ENCODE data around the gene TMEM132A. TPM values are rescaled to one million over a fixed set of nuclear protein-coding genes. Genes with fewer than 3 reads are reported as not detected.

The TMEM132A gene
- total RNA-seq, 6 experiments from 2014 or later: 0.76 to 4.2 (median 1.7) TPM

DNA sequence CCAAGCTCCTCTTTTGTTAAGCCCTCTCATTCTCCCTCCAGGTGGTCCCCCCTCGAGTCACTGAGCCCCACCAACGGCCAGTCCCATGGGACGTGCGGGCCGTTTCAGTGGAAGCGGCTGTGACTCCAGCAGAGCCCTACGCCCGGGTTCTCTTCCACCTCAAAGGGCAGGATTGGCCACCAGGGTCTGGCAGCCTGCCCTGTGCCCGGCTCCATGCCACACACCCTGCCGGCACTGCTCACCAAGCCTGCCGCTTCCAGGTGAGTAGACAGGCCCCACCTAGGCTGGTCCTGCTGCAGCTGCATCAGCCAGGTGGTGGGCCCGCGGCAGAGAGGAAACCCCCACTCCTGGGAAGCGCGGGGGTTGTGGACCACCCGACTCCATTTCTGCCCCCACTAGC lies 3.3 kb downstream of the TMEM132A start:
- DNase-seq (no peak), ATAC-seq (no peak)
- intact Hi-C loops (cut with DNase I): no loop called here
- H3K27ac ChIP-seq: no peak overlapping the region
- H3K36me3 ChIP-seq: no peaks in the 10 kb centered on the region
- peaks cover 0 to 11% (median 0%) of the 10 kb centered on the region in 4 donors for H3K4me1 ChIP-seq
- no peaks in the 10 kb centered on the region for H3K27me3 ChIP-seq
- H3K9me3 ChIP-seq: no peaks in the 10 kb centered on the region
- WGBS (ENCODE audit: insufficient coverage, low coverage, low lambda C conversion rate, missing lambda C conversion rate): 82% methylated on average over 10 of the region's 16 CpGs
- TF ChIP-seq, protein P1, sequence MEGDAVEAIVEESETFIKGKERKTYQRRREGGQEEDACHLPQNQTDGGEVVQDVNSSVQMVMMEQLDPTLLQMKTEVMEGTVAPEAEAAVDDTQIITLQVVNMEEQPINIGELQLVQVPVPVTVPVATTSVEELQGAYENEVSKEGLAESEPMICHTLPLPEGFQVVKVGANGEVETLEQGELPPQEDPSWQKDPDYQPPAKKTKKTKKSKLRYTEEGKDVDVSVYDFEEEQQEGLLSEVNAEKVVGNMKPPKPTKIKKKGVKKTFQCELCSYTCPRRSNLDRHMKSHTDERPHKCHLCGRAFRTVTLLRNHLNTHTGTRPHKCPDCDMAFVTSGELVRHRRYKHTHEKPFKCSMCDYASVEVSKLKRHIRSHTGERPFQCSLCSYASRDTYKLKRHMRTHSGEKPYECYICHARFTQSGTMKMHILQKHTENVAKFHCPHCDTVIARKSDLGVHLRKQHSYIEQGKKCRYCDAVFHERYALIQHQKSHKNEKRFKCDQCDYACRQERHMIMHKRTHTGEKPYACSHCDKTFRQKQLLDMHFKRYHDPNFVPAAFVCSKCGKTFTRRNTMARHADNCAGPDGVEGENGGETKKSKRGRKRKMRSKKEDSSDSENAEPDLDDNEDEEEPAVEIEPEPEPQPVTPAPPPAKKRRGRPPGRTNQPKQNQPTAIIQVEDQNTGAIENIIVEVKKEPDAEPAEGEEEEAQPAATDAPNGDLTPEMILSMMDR (IDR thresholded peaks at IDR 0.05): no peak
- TF ChIP-seq POLR2A (IDR thresholded peaks at IDR 0.05): no peak
- no peak overlapping the region for H3K4me3 ChIP-seq

DNA sequence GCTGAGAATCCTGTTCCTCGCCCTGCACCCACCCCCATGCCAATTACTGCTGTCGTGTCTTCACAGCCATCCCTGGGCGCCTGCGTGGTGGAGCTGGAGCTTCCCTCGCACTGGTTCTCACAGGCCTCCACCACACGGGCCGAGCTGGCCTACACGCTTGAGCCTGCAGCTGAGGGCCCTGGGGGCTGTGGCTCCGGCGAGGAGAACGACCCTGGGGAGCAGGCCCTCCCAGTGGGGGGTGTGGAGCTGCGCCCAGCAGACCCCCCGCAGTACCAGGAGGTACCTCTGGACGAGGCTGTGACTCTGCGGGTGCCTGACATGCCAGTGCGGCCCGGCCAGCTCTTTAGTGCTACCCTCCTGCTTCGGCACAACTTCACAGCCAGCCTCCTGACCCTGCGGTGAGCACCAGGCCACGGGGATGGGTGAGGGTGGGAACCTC lies 4.3 kb downstream of the TMEM132A start:
- DNase-seq: no peak
- no peak for ATAC-seq
- H3K27ac ChIP-seq: no peak overlapping the region
- H3K9me3 ChIP-seq: no peaks in the 10 kb centered on the region
- H3K36me3 ChIP-seq: no peaks in the 10 kb centered on the region
- H3K27me3 ChIP-seq: no peaks in the 10 kb centered on the region
- peaks cover 0 to 11% (median 0%) of the 10 kb centered on the region in 4 donors for H3K4me1 ChIP-seq
- no CpG with 5 or more reads among the region's 20 CpGs for WGBS (ENCODE audit: insufficient coverage, low coverage, low lambda C conversion rate, missing lambda C conversion rate)
- no peak for TF ChIP-seq POLR2A (IDR thresholded peaks at IDR 0.05)
- TF ChIP-seq, protein P1 (IDR thresholded peaks at IDR 0.05): no peak
- H3K4me3 ChIP-seq: no peak overlapping the region
- intact Hi-C loops (cut with DNase I): no loop called here

DNA sequence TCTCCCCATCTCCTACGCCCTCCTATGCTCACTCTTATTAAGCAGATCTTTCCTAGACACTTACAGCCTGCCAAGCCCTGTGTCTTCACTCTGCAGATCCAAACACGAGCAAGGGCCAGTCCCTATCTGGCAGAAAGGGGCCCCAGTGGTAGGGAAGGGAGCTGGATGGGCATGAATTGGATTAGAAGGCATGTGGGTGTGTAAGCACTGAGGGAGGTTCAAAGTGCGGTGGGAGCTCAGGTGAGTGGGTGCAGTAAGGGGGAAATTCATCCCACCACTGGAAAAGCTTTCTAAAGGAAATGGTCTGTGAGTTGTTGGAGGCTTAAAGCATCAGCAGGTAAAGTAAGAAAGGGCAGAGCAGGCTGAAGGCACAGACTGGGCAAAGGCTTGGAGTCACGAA lies 5.5 kb downstream of the TMEM132A start:
- peaks cover 0 to 3% (median 0%) of the 10 kb centered on the region in 4 donors for H3K4me1 ChIP-seq
- no peak for TF ChIP-seq POLR2A (IDR thresholded peaks at IDR 0.05)
- TF ChIP-seq, protein P1 (IDR thresholded peaks at IDR 0.05): no peak
- H3K27ac ChIP-seq: no peak overlapping the region
- no peaks in the 10 kb centered on the region for H3K9me3 ChIP-seq
- H3K4me3 ChIP-seq: no peak overlapping the region
- no peak for ATAC-seq
- 64% methylated on average over 3 of the region's 4 CpGs for WGBS (ENCODE audit: insufficient coverage, low coverage, low lambda C conversion rate, missing lambda C conversion rate)
- intact Hi-C loops (cut with DNase I): no loop called here
- H3K27me3 ChIP-seq: no peaks in the 10 kb centered on the region
- H3K36me3 ChIP-seq: no peaks in the 10 kb centered on the region
- DNase-seq: no peak

DNA sequence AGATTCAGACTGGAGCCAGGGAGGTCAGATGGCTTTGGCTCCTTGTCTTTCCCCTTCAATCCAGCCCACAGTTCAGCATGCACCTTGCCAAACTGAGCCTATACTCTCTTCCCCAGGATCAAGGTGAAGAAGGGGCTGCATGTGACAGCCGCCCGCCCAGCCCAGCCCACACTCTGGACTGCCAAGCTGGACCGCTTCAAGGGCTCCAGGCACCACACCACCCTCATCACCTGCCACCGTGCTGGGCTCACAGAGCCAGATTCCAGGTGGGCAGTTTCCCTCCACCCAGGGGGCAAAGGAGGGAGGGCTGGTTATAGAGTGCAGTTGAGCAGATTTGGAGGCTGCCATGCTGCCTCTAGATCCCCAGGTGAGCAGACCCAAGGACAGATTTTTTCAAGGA lies 6.1 kb downstream of the TMEM132A start:
- intact Hi-C loops (cut with DNase I): no loop called here
- H3K36me3 ChIP-seq: no peaks in the 10 kb centered on the region
- no peak for DNase-seq

More for the DNA sequence above, 6.1 kb downstream of the TMEM132A start:
- Histone ChIP-seq H3K9me3 (no peaks in the 10 kb centered on the region), H3K4me3 (no peak overlapping the region), H3K27ac (no peak overlapping the region), H3K4me1 (no peaks in the 10 kb centered on the region), H3K27me3 (no peaks in the 10 kb centered on the region)
- no peak for ATAC-seq
- 80% methylated on average over 1 of the region's 4 CpGs for WGBS (ENCODE audit: insufficient coverage, low coverage, low lambda C conversion rate, missing lambda C conversion rate)
- no peak for TF ChIP-seq POLR2A (IDR thresholded peaks at IDR 0.05)
- TF ChIP-seq, protein P1 (IDR thresholded peaks at IDR 0.05): no peak
